IPS-NIHi7 (cell line): ENCODE results near the gene TENT5C.
A peak's percentile ranks its signal among the peaks of the same experiment; 100 is the strongest.

Experiments
- DNase-seq: peaks from one replicate; pipeline ENCODE4 v3.0.0; 2012; ENCODE audit warnings: mixed read lengths; ENCODE audit errors: extremely low spot score

Gene TENT5C

DNA sequence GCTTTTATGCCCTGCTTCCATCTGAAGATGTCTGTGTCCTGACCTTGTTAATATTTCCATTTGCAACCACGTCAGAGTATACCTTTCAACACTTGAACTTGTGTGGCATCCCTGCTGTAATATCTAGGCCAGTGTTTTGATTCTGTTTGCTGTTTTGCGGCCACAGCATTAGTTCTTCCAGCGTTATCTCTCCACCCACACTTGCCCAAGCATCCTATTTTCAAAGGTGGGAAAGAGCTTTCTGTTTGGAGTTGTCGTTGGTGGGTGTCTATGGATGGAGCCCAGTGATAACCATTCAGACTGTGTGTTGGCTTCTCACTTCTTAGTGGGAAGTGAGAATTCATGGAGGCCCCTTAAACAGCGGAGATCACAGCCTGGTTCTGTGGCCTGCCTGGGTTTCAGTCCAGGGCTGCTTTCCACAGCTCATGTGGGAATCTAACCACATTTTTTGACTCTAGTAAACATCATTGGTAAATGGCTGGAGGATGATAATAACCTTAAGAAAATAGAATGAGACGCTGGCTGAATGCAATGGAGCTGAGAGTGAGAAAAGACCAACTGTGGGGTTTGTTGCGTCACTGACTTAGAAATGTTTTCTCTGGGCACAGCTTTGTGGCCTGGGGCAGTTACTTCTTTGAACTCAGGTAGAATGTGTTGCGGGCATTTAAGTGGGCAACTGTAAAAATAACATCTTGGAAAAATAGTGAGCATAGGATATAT is 7.6 kb downstream of the TENT5C start:
- DNase-seq: no peak

- no peak for DNase-seq
Measured at GRCh38 chr1:117613969-117614729, 8.3 kb downstream of the TENT5C start.

DNA sequence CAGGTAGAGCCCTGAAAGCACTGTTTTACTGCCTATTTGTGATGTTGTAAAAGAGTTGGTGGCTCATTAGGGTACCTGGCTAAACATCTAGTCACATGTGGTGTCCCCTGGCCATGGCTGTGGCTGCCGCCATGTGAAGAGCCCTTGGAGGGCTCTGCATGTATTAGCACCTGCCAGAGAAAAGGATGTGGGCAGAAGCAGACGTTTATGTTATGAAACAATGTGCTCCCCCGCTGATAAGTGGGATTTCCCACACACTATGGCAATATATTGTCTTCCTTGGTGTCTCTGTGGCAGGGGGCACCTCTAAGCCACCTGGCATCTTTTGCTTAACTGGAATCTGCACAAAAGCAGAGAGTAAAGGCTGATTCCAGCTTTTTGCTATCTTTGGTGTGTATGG is 9.6 kb downstream of the TENT5C start:
- no peak for DNase-seq

DNA sequence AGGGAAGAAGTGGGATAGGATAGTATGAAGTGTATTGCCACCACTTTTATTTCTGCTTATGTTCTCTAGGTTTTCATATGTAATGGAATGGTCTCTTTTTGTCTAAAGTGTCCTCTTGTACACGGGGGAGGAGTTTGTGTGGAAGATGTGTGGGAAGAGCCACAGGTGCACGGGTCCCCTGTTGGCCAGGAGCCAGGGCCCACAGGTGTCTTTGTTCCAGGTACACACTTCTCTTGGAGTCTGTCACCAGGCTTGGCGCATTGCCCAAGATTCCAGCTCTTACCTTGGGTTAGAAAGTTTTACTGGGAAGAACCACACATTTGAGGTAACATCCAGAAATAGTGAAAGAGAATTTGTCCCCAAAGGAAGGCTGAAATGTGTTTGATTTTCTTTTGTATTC is 10.5 kb downstream of the TENT5C start:
- DNase-seq: no peak

- no peak for DNase-seq
Measured at GRCh38 chr1:117616967-117617366, 11.1 kb downstream of the TENT5C start.

GRCh38 chr1:117618450-117619122 is 12.7 kb downstream of the TENT5C start:
- no peak for DNase-seq

DNA sequence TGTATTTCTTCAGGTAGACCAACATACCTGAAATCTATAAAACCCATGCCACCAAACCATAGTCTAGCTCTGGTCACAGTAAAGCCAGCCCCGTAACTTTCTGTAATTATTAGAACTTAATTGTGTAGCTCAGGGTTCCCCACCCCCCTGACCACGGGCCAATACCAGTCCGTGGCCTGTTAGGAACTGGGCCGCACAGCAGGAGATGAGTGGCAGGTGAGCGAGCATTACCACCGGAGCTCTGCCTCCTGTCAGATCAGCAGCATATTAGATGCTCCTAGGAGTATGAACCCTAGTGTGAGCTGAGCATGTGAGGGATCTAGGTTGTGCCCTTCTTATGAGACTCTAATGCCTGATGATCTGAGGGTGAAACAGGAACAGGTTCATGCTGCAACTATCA is 14.6 kb downstream of the TENT5C start:
- DNase-seq: no peak

GRCh38 chr1:117621316-117621715 is 15.5 kb downstream of the TENT5C start:
- no peak for DNase-seq

DNA sequence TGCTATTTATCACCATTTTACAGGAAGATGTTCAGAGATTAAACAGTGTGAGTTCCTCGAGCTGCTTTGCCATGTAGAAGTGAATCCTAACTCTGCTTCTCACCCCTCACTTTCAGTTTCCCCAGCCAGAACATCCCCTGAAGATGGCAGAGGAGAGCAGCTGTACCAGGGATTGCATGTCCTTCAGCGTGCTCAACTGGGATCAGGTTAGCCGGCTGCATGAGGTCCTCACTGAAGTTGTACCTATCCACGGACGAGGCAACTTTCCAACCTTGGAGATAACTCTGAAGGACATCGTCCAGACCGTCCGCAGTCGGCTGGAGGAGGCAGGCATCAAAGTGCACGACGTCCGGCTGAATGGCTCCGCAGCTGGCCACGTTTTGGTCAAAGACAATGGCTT is 16.9 kb downstream of the TENT5C start:
- DNase-seq: no peak

- no peak for DNase-seq
Measured at GRCh38 chr1:117623141-117623540, 17.3 kb downstream of the TENT5C start.

DNA sequence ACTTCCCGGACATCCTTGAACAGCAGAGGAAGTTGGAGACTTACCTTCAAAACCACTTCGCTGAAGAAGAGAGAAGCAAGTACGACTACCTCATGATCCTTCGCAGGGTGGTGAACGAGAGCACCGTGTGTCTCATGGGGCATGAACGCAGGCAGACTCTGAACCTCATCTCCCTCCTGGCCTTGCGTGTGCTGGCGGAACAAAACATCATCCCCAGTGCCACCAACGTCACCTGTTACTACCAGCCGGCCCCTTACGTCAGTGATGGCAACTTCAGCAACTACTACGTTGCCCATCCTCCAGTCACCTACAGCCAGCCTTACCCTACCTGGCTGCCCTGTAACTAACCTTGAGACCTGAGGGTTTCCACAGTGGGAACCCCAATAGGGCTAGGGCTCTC is 17.9 kb downstream of the TENT5C start:
- DNase-seq: no peak

GRCh38 chr1:117627546-117628130 is 21.8 kb downstream of the TENT5C start:
- no peak for DNase-seq

GRCh38 chr1:117628343-117628742 is 22.5 kb downstream of the TENT5C start:
- no peak for DNase-seq

- no peak for DNase-seq
Measured at GRCh38 chr1:117629625-117630422, 24.0 kb downstream of the TENT5C start.

GRCh38 chr1:117630423-117630998 is 24.7 kb downstream of the TENT5C start:
- no peak for DNase-seq

- DNase-seq: no peak
Measured at GRCh38 chr1:117631359-117632160, 25.7 kb downstream of the TENT5C start.

DNA sequence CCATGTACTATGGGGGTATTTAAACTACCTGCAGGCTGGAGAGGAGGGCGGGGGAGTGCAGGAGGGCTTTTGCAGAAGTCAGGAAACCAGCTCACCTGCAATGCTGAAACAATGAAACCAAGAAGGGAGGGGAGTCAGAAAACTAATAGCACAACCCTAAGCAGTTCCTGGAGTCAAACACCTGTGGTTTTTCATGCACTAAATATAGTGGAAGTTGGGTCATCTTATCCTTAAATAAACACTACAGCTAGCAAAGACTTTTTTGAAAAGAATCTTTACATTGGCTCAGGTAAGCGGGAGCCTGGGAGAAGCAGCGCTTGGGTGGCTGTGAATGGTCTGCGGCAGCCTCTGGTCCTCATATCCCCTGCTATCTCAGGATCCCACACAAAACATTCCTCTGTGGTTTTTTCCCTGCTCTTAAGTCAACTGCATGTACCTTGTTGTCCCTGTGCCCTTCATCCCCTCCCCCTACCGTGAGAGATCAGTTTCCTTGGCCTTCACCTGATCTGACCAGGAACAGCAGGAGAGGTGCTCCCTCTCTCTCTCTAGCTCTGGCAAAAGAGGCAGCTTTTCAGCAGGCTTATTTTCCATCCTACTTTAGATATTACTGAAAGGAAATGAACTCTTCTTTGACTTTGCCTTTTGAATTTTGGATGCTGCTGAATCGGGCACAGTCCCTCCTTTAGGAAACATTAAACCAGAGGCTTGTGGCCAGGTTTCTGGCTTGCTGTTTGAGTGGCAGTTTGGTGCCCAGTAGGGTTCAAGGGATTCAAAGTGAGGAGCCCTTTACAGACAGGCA is 26.6 kb downstream of the TENT5C start:
- DNase-seq: peak; percentile 43

DNA sequence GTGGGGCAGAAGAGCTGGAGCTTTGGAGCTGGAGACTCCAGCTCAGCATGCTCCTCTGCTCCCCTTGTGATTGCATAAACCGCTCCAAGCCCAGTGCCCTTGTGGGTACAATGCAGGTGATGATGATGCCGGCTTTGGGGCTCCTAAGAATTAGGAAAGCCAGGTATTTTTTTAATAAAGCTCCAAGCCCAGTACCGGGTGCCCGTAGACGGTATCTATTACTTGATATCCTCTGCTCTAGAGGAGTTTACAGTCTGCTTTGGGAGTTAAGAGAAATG is 27.2 kb downstream of the TENT5C start:
- DNase-seq: no peak

DNA sequence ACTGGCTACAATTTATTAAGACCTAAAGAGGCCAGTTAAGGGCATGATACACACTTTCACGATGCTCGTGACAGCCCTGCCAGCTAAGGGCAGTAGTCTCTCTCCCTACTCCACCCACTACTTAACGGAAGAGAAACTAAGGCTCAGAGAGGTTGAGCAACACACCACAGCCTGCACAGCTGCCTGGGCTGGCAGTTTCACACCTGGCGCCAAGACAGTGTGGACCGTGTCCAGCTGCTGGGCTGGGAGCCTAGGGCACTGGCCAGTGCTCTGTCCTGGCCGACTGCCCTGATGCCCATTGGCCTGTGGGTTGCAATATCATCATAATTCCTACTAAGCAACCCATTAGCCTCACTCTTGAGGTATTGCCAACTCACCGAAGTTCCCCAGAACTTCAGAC is 27.6 kb downstream of the TENT5C start:
- DNase-seq: no peak

GRCh38 chr1:117633936-117634335 is 28.1 kb downstream of the TENT5C start:
- DNase-seq: no peak
